GM19452 (cell line): ENCODE results near the gene CFAP221.
A peak's percentile ranks its signal among the peaks of the same experiment; 100 is the strongest.

Source experiments
- ATAC-seq: cut with Tn5 transposase; IDR thresholded peaks from one replicate; pipeline ENCODE4 v1.9.1; 2021; ENCODE audit not compliant: unreplicated experiment

CFAP221 gene

DNA sequence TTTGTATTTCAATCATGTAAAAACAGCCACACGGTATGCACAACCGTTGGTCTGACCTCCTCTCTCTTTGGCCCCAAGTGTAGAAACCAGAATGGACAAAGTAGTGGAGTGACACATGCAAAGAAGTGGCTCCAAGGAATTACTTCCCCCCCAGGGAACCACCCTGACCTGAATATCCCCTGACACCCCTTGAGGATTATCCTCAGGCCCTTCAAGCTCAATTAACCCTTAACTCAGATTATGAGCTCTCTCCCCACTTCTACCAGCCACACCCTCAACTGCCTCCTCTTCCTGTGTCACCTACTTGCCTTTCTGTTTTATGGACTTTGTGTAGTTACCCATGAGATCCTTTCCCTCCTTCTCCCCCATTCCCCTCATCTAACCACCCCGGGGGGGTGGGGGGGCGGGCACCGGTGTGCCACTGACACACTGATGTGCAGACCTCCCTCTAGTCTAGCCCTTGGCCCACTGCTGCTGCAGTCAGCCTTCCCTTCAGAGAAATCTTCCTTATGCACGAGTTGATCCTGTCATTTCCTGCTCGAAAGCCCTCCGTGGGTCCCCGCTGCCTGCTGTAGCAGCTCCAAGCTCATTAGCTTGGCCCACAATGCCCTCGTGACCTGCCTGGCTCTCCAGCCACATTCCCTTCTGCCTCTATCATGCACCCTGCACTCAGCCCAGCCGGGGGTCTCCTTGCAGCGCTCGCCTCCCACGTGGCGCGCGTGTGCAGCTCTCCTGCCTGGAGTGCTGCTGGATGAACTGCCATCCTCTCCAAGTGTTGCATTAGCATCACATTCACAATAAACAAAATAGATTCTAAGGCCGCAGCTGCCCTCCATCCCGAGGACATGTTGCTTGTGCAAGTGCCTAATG lies 94.7 kb downstream of the CFAP221 start:
- no peak for ATAC-seq

DNA sequence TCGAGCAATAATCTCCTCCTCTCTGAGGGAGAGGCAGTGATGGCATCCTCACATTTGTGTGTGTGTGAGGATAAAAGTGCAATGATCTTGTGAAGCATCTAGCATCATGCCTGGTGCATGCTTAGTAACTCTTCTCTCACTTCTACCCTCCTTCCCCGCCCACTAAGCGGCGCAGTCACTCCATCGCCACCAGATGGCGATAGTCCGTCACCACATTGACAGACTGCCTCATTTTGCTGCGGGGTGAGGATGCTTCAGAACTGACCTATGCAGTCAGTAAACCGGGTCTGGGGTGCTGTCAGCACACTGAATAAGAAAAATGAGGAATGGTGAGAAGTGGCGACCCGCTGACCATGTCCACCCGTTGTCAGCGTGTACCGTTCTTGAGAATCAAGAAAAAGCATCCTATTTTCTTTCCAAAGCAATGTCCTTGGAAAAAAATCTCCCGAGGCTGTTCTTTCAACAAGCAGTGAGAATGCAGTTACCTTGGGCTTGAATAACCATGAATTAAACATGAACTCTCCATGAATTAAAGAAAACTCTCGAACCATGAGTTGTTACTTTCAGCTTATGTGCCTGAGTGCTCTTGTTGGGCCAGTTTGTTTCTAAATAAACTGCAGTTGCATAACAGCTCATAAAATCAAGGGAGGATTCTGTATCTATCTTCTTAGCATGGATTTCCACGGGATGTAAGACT lies 97.5 kb downstream of the CFAP221 start:
- peak; percentile 98 for ATAC-seq

GRCh38 chr2:119644186-119644585 lies 99.9 kb downstream of the CFAP221 start:
- no peak for ATAC-seq

DNA sequence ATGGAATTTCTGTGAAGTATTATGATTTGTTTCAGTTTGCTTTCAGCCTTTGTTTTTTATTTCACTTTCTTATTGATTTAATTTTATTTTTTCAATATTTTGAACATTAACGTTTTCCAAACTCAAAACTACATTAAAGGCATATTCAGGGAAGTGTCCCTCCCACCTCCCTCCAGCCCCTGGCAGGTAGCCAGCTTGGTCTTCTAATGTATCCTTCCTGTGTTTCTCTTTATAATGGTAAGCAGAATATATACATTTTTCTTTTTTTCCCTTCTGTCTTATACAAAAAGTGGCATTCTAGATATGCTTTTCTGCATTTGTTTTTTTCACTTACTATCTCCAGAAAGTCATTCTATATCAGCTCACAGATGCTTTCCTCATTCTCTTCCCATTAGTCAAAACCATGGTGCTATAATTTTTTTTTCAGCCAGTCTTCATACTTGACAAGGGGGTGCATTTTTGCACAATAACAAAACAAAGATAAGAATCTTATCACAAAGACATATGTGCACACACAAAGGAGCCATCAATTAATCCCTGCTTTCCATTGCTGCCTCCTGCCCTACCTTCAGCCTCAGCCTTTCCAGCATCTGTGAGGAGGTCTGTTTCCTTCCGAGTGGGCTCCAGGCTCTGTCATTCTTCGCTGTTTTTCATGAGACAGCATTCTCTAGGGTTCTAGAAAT lies 101.1 kb downstream of the CFAP221 start:
- no peak for ATAC-seq

DNA sequence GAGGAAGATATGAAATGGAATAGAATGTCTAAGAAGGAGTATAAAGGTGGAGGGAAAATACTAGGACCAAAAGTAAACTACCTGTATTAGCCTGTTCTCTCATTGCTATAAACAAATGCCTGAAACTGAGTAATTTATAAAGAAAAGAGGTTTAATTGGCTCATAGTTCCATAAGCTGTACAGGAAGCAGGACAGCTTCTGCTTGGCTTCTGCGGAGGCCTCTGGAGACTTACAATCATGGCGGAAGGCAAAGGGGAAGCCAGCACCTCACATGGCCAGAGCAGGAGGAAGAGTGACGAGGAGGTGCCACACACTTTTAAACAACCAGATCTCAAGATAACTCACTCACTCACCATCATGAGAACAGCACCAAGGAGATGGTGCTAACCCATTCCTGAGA lies 101.9 kb downstream of the CFAP221 start:
- no peak for ATAC-seq

DNA sequence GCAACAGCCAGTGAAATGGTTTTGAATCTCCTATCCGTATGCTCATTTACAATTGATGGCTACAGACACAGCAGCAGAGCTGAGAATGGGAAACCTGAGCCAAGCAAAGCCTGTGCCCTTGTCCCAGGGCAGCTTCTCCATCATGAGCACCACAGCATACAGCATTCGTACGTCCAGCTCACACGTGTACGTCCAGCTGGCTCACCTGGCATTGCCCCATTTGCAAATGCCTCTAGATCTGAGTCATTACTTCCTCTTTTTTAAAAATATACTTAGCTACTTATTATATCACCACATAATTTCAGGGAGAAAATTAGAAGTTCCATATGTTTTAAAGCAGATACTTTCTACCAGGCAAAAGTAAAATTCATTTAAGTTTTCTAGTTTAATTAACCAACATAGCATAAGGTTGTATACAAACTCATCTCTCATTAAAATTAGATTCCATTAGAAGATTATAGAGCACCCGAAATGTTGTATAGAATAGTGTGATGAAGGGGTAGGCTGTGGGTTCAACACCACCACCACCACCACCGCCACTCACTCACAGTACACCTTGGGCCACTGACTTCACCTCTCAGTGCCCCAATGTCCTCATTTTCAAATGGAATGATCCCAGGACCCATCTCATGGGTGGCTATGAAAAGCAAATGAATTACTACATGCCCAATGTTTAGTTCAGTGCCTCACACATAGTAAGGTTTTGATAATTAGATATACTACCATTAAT lies 103.4 kb downstream of the CFAP221 start:
- peak; percentile 96 for ATAC-seq

DNA sequence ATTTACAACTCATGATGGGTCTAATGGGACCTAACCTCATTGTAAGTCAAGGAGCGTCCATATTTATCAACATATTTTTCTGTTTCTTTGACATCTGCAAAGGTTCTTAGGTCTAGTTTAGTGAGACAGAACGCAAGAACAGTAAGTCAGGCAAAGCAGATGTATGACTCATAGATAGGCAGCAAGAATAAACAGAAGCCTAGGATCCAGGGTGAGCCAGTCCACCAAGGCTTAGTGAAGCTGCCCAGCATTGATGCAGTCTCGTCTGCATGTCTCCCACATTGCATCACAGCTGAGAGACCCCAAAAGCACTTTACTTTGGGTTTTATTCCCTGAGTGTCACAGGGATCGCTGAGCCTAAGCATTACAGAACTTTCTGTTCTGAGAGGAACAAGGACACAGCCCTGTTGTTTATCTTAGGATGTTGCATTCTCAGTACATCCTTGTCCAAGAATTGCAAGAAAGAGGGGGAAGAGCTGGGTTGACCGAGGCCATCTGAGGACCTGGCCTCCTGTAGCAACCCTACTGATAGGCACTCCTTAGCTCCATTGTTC lies 105.2 kb downstream of the CFAP221 start:
- no peak for ATAC-seq

DNA sequence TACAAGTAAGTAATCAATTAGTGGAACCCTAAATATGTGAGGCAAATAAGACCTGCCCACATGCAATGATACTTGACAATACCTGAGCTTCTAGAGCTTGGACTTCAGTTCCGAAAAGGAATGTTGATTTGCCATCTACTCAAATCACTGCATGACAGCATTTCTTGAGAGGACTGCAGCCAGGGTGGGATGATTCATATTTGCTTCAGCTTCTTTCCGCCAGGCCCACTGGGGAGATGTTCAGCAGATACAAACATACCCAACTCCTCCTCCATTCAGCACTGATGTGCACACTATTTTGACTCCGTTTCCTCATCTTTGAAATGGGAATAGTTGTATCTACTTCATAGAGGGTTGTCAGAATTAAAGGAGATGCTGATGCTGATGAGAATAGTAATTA lies 106.0 kb downstream of the CFAP221 start:
- no peak for ATAC-seq

- ATAC-seq = no peak
These were observed 106.7 kb downstream of the CFAP221 start for GRCh38 chr2:119650846-119651370.

- no peak for ATAC-seq
These were observed 113.4 kb downstream of the CFAP221 start for GRCh38 chr2:119657466-119658145.

GRCh38 chr2:119659601-119660342 lies 115.5 kb downstream of the CFAP221 start:
- ATAC-seq = no peak

- no peak for ATAC-seq
These were observed 116.1 kb downstream of the CFAP221 start for GRCh38 chr2:119660343-119660658.

DNA sequence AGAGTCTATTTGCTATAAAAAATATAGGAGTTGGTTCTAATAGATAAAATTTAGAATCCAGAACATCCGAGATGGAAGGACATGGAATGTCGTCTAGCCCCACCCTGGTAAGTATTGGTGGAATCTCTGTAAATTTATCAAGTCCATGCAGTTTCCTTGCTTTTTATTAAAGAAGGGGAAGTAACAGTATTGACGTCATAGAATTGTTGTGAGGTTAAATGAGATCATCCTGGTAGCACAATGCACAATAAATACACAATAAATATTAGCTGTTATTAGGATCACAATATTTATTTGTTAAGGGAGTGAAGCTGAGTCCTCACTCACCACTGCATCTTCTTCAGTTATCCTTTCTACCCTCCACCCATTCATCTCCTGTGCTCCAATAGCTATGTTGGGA lies 118.0 kb downstream of the CFAP221 start:
- no peak for ATAC-seq

- no peak for ATAC-seq
These were observed 124.3 kb downstream of the CFAP221 start for GRCh38 chr2:119668546-119668945.

GRCh38 chr2:119671016-119671415 lies 126.8 kb downstream of the CFAP221 start:
- ATAC-seq = no peak

GRCh38 chr2:119671752-119672151 lies 127.5 kb downstream of the CFAP221 start:
- no peak for ATAC-seq

- no peak for ATAC-seq
These were observed 128.1 kb downstream of the CFAP221 start for GRCh38 chr2:119672161-119672862.

GRCh38 chr2:119673796-119674195 lies 129.5 kb downstream of the CFAP221 start:
- no peak for ATAC-seq
